GM18870 (cell line): ENCODE measurements around the gene NHP2.

Experiments
- ATAC-seq: cut with Tn5 transposase; IDR thresholded peaks from one replicate; pipeline ENCODE4 v1.9.1; 2021; ENCODE audit warnings: moderate library complexity; ENCODE audit not compliant: unreplicated experiment

NHP2 gene

GRCh38 chr5:178115136-178115813 is 38.4 kb downstream of the NHP2 start:
- no peak for ATAC-seq

GRCh38 chr5:178114325-178115135 is 39.2 kb downstream of the NHP2 start:
- ATAC-seq: no peak

- ATAC-seq: no peak
These were observed 39.8 kb downstream of the NHP2 start for GRCh38 chr5:178113841-178114324.

GRCh38 chr5:178113141-178113787 is 40.4 kb downstream of the NHP2 start, which contains the start of gene N4BP3:
Gene N4BP3 (plus strand): TSS chr5:178113532. CDS start chr5:178119584, 6,052 bp downstream.
- peak; percentile 33 for ATAC-seq

GRCh38 chr5:178112545-178112944 is 41.1 kb downstream of the NHP2 start:
- no peak for ATAC-seq

GRCh38 chr5:178111925-178112324 is 41.8 kb downstream of the NHP2 start:
- ATAC-seq: no peak

- no peak for ATAC-seq
These were observed 43.2 kb downstream of the NHP2 start for GRCh38 chr5:178110511-178110910.

- no peak for ATAC-seq
These were observed 44.7 kb downstream of the NHP2 start for GRCh38 chr5:178108966-178109365.

- ATAC-seq: no peak
These were observed 45.2 kb downstream of the NHP2 start for GRCh38 chr5:178108446-178108845.

- no peak for ATAC-seq
These were observed 45.9 kb downstream of the NHP2 start for GRCh38 chr5:178107756-178108310.

- no peak for ATAC-seq
These were observed 47.0 kb downstream of the NHP2 start for GRCh38 chr5:178106556-178107239.

GRCh38 chr5:178106086-178106485 is 47.6 kb downstream of the NHP2 start:
- no peak for ATAC-seq

- no peak for ATAC-seq
These were observed 49.2 kb downstream of the NHP2 start for GRCh38 chr5:178104492-178104891.

- no peak for ATAC-seq
These were observed 50.1 kb downstream of the NHP2 start for GRCh38 chr5:178103612-178104011.
